Memory B cell (primary cell): ENCODE measurements around the gene OR2Y1.
"Not testable (repeated sequence)": the region's sequence is repeated elsewhere in the genome, so short reads cannot be mapped to it uniquely, and the experiment has no call there.

Experiments used
- ATAC-seq: fragments of 150-1000 bp; cut with Tn5 transposase; 2 replicates; pipeline ENCODE4 v1.10.0; 2021; ENCODE audit warnings: low read depth, mild to moderate bottlenecking, moderate library complexity
- DNase-seq, 2 donors: peaks; one replicate each; pipeline ENCODE4 v3.0.0; 2022; ENCODE audit warnings: low spot score in 2 of 2
- H3K27ac Mint-ChIP-seq: one replicate; pipeline ENCODE4 v1.8.0; 2022; ENCODE audit warnings: mild to moderate bottlenecking, moderate library complexity, mixed read lengths
- H3K27me3 Mint-ChIP-seq: one replicate; pipeline ENCODE4 v1.8.0; 2022; ENCODE audit warnings: mixed read lengths
- H3K36me3 Mint-ChIP-seq: one replicate; pipeline ENCODE4 v1.8.0; 2022; ENCODE audit warnings: mild to moderate bottlenecking, mixed read lengths
- H3K4me1 Mint-ChIP-seq: one replicate; pipeline ENCODE4 v1.8.0; 2022; ENCODE audit warnings: mixed read lengths
- H3K4me3 Mint-ChIP-seq: one replicate; pipeline ENCODE4 v1.8.0; 2022; ENCODE audit warnings: mild to moderate bottlenecking, moderate library complexity, mixed read lengths
- H3K9me3 Mint-ChIP-seq: one replicate; pipeline ENCODE4 v1.8.0; 2022; ENCODE audit warnings: mixed read lengths

The OR2Y1 gene

DNA sequence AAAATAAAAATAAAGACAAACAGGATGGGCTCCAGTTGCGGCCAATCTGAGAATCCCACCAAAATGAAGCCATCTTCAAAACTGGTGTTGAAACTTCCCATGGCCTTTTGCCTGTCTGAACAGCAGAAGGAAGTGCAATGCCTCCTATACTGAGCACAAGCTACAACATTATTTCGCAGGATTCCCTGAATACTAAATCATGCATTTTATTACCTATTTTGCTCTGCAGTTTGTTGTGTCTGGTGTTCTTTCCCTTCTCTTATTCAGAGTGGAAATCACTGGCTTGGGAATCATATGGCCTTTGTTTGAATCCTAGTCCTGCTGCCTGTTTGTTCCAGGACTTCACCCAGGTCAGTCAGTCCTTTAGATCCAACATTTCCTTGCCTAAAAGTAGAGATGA is at the start of gene OR2Y1:
Gene OR2Y1 (minus strand): TSS at position 101 of the 400 bp plus-strand sequence. CDS start 0 bp downstream, at position 101.
- no peak within 1 kb of the TSS for H3K4me3 Mint-ChIP-seq
- H3K27ac Mint-ChIP-seq = no peak within 1 kb of the TSS
- no peaks in the 10 kb centered on the region for H3K9me3 Mint-ChIP-seq
- peaks cover 8% of the 10 kb centered on the region for H3K27me3 Mint-ChIP-seq
- no peaks in the 10 kb centered on the region for H3K36me3 Mint-ChIP-seq
- DNase-seq = no peak
- no peak for ATAC-seq
- H3K4me1 Mint-ChIP-seq = no peaks in the 10 kb centered on the region

- not testable (repeated sequence) for H3K27ac Mint-ChIP-seq, H3K9me3 Mint-ChIP-seq, H3K4me3 Mint-ChIP-seq, H3K27me3 Mint-ChIP-seq, H3K36me3 Mint-ChIP-seq, DNase-seq, ATAC-seq
- peaks cover 30% of the 10 kb centered on the region for H3K4me1 Mint-ChIP-seq
Measured at GRCh38 chr5:180788651-180789410, 49.0 kb upstream of the OR2Y1 start.

DNA sequence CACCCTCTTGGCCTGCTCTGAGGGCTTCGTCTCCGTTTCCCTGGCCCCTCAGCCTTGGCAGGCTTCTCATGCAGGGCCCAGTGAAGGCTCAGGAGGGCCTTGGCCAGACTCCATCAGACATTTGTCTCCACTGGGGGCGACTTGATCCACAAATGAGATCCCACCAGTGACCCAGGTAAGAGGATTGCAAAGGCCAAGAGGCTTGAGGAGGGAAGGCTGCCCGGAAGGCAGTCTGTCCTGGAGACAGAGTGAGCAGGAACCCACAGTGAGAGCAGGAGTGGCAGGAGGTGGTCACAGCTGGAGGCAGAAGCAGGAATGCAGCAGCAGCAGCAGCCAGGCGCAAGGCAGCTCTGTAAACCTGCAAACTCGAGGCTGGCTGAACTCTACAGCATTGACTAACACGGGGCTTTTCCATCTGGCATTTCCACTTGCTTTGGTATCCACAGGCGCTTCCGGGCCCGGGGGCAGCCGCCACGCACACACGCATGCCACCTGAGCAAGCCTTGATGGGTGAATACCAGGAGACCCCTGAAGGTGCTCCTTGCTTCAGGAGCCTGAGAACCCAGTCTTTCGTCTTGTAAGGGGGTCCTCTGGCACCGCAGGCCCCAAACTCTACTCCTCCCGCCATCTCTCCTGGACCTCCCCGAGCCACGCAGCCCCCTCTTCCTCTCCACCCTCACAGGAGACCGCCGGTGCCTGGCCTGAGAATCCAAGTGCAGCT is 48.0 kb upstream of the OR2Y1 start:
- Mint-ChIP-seq H3K36me3 (peaks cover 3% of the 10 kb centered on the region), H3K4me1 (peaks cover 21% of the 10 kb centered on the region), H3K4me3 (no peak overlapping the region), H3K27me3 (no peaks in the 10 kb centered on the region), H3K27ac (no peak overlapping the region), H3K9me3 (no peaks in the 10 kb centered on the region)
- DNase-seq = no peak
- no peak for ATAC-seq

DNA sequence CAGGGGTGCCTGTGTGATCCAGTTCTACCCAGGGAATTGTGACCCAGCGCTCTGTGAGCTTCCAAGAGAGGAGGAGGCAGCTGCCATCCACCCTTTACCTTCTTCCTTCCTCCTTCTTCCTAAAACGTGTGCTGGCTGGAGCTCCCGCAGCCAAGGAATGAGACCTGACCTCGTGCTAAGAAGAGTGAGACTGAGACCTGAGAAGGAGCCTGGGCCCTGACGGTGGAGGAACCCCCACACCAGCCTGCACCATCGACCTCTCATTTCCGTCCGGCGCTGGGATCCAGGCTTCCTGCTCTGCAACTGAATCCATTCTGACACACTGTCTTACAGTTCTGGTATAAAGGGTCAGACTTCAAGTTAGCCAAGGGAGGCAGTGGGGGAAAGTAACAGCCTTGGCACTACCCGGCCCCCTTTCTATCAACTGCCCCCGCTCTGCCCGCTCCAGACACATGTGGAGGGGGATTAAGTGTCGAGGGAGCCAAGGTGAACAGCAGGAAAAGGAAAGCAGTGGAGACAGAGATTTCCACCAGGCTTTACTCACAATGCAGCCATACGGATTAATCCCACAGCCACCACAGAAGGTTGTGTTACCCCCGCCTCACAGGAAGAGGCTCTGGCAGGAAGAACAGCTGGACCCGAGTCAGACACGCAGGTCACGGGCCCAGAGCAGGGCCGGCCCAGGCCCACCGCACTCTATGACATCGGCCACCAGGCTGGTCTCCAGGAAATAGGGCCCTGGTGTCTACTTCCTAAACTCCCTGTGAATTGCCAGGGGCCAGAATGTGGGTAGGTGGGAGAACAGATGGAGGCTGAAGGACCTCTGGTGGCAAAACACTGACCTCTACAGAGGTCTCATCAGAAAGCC is 46.9 kb upstream of the OR2Y1 start:
- Mint-ChIP-seq H3K4me1 (peaks cover 21% of the 10 kb centered on the region), H3K36me3 (peaks cover 3% of the 10 kb centered on the region), H3K9me3 (no peaks in the 10 kb centered on the region), H3K27ac (peak overlapping the region; percentile 53), H3K27me3 (no peaks in the 10 kb centered on the region), H3K4me3 (no peak overlapping the region)
- DNase-seq (no peak), ATAC-seq (no peak)

DNA sequence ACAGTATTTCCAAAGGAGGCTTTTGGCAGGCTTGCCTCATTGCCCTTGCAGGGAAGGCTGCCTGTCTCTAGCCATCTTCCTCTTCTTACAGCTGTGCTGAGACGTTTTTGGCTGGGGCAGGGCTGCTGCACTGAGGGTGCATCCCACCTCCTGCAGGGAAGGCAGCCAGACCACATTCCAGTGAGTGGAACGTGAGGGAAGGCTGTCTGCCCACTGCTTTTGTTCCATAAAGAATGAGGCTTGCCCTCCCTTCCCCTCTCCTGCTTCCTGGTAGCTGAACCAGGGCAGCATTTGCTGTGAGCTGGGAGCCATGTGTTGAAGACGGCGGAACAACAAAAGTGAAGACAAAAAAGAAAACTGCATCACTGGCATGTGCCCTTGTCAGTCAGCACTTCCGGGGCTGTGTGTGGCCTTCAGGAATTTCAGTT is 46.0 kb upstream of the OR2Y1 start:
- Mint-ChIP-seq H3K36me3 (peaks cover 3% of the 10 kb centered on the region), H3K9me3 (no peaks in the 10 kb centered on the region), H3K4me3 (no peak overlapping the region), H3K4me1 (peaks cover 21% of the 10 kb centered on the region), H3K27me3 (no peaks in the 10 kb centered on the region), H3K27ac (peak overlapping the region; percentile 36)
- no peak for ATAC-seq
- DNase-seq = no peak

DNA sequence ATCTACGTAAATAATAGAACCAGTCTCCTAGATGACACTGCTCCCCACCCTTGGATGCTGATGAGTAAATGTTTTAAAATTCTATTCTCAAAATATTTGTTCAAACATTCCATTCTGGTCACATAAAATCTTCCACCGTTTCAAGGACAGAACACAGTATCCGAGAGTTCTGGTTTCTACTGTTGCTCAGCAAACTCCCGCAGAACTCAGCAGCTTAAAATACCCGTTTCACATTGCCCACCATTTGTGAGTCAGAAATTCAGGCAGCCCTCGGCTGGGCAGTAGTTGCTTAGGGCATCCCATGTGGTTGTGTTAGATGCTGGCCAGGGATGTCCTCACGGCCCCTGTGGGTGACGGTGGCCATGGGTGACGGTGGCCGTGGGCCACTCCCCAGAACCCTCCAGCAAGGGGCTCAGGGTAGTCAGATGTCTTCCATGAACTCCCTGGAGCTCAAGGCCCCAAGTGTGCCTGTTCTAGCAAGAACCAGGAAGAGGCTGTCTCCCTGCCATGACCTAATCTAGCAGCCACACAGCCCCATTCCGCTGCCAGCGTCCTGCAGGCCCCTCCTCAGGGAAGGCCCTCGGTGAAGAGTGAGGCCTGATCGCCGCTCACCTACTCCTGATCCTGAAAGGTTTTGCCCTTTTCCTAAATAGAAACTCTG is 45.4 kb upstream of the OR2Y1 start:
- H3K9me3 Mint-ChIP-seq = no peaks in the 10 kb centered on the region
- H3K4me3 Mint-ChIP-seq = no peak overlapping the region
- peaks cover 19% of the 10 kb centered on the region for H3K4me1 Mint-ChIP-seq
- H3K36me3 Mint-ChIP-seq = peaks cover 3% of the 10 kb centered on the region
- H3K27me3 Mint-ChIP-seq = no peaks in the 10 kb centered on the region
- DNase-seq (no peak), ATAC-seq (no peak)
- H3K27ac Mint-ChIP-seq = peak overlapping the region; percentile 36

- H3K27me3 Mint-ChIP-seq = no peaks in the 10 kb centered on the region
- H3K36me3 Mint-ChIP-seq = peaks cover 2% of the 10 kb centered on the region
- peak; percentile 99 for ATAC-seq
- no peak overlapping the region for H3K27ac Mint-ChIP-seq
- H3K9me3 Mint-ChIP-seq = no peaks in the 10 kb centered on the region
- peaks cover 17% of the 10 kb centered on the region for H3K4me1 Mint-ChIP-seq
- DNase-seq = peak; percentile 55 to 73
- no peak overlapping the region for H3K4me3 Mint-ChIP-seq
Measured at GRCh38 chr5:180784497-180785097, 44.7 kb upstream of the OR2Y1 start.

DNA sequence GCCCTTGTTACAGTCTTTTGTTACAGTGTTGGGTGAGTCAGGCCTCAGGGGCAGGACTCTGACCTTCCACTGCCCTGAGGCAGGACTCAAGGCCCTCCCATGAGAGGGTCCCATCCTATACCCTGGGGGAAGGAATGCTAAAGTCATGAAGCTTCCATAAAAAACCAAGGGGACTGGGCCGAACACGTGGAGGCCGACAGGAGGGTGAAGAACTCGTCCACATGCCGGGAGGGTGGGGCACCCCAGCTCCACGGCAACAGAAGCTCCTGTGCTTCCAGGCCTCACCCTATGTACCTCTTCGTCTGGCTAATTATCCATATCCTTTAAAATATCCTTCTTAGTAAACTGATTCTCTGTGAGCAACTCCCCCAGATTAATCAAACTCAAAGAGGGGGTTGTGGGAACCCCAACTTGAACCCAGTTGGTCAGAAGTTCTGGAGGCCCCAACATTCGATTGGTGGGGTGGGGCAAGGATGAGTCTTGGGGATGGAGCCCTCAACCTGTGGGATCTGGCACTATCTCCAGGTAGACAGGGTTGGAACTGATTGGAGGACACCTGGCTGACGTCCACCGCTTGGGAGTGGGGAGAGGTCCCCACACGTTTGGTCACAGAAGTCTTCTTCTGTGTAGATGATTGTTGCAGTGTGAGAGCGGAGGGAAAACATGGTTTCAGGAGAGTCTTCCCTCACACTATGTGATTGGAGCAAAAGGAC is 43.6 kb upstream of the OR2Y1 start:
- H3K9me3 Mint-ChIP-seq = no peaks in the 10 kb centered on the region

DNA sequence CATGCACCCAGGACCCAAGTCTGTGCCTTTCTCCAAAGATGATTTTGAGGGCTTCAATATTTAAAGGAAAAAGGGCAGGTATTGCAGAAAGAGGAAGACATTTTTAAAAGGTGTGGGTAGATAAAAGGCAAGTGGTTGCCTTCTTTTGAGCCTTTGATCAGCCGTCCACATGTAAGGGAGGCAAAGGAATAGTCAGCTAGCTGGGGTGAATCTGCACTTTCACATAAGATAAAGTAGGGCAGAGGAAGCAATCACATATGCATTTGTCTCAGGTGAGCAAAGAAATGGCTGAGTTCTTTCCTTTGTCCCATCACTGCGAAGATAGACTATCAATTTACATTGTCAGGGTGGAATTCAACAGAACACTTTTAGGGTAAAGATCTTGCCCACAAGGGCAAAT is 42.9 kb upstream of the OR2Y1 start:
- no peaks in the 10 kb centered on the region for H3K27me3 Mint-ChIP-seq
- no peak overlapping the region for H3K27ac Mint-ChIP-seq
- no peaks in the 10 kb centered on the region for H3K9me3 Mint-ChIP-seq
- peaks cover 2% of the 10 kb centered on the region for H3K36me3 Mint-ChIP-seq
- peaks cover 15% of the 10 kb centered on the region for H3K4me1 Mint-ChIP-seq
- no peak overlapping the region for H3K4me3 Mint-ChIP-seq
- ATAC-seq = no peak
- no peak for DNase-seq

More for the DNA sequence above, 43.6 kb upstream of the OR2Y1 start:
- DNase-seq (no peak), ATAC-seq (no peak)
- Mint-ChIP-seq H3K27ac (no peak overlapping the region), H3K36me3 (peaks cover 2% of the 10 kb centered on the region), H3K4me1 (peaks cover 17% of the 10 kb centered on the region), H3K27me3 (no peaks in the 10 kb centered on the region), H3K4me3 (no peak overlapping the region)

DNA sequence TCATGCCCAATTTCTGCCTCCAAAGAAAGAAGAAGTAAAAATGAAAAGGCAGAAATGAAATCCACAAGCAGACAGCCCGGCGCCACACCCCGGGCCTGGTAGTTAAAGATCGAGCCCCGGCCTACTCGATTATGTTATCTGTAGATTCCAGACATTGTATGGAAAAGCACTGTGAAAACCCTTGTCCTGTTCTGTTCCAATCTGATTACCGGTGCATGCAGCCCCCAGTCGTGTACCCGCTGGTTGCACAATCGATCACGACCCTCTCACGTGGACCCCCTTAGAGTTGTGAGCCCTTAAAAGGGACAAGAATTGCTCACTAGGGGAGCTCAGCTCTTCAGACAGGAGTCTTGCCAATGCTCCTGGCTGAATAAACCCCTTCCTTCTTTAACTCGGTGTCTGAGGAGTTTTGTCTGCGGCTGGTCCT is 42.1 kb upstream of the OR2Y1 start:
- DNase-seq, H3K4me3 Mint-ChIP-seq, H3K9me3 Mint-ChIP-seq, H3K36me3 Mint-ChIP-seq, ATAC-seq, H3K27ac Mint-ChIP-seq, H3K27me3 Mint-ChIP-seq: not testable (repeated sequence)
- H3K4me1 Mint-ChIP-seq = peaks cover 13% of the 10 kb centered on the region

- Mint-ChIP-seq H3K27ac (peak overlapping the region; percentile 58), H3K9me3 (no peaks in the 10 kb centered on the region), H3K27me3 (peaks cover 2% of the 10 kb centered on the region), H3K4me1 (no peaks in the 10 kb centered on the region), H3K36me3 (peaks cover 2% of the 10 kb centered on the region), H3K4me3 (no peak overlapping the region)
- ATAC-seq (no peak), DNase-seq (no peak)
Measured at GRCh38 chr5:180779985-180780610, 40.2 kb upstream of the OR2Y1 start.

- Mint-ChIP-seq H3K27ac (no peak overlapping the region), H3K36me3 (peaks cover 2% of the 10 kb centered on the region), H3K27me3 (peaks cover 8% of the 10 kb centered on the region), H3K9me3 (peaks cover 2% of the 10 kb centered on the region), H3K4me1 (no peaks in the 10 kb centered on the region), H3K4me3 (no peak overlapping the region)
- no peak for DNase-seq
- no peak for ATAC-seq
Measured at GRCh38 chr5:180777475-180777874, 37.6 kb upstream of the OR2Y1 start.
